Measurements from ENCODE around the gene EFNA3.

GRCh38 chr1:155085504-155086127 is 7.0 kb downstream of the EFNA3 start:
- TF ChIP-seq CTCF (IDR thresholded peaks at IDR 0.05) (no peak), POLR2A (IDR thresholded peaks at IDR 0.05) (no peak)
